KMS-11 (cell line): Measurements from ENCODE around the gene TOX2.

ENCODE experiments used
- H2AFZ ChIP-seq: fragments of 200-600 bp; sonication (generic); 2 replicates; pipeline ENCODE4 v1.6.1; 2016; ENCODE audit warnings: antibody characterized with exemption, mixed run types, low read depth
- H3K27ac ChIP-seq: fragments of 200-600 bp; sonication (generic); 2 replicates; pipeline ENCODE4 v1.6.1; 2016; ENCODE audit warnings: mild to moderate bottlenecking, mixed run types
- H3K27me3 ChIP-seq: fragments of 200-600 bp; sonication (generic); 2 replicates; pipeline ENCODE4 v1.6.1; 2017; ENCODE audit warnings: mild to moderate bottlenecking, low read depth, mixed run types, moderate library complexity; ENCODE audit not compliant: insufficient read depth
- H3K36me3 ChIP-seq: fragments of 200-600 bp; sonication (generic); 2 replicates; pipeline ENCODE4 v1.6.1; 2017; ENCODE audit warnings: mild to moderate bottlenecking, mixed run types; ENCODE audit not compliant: insufficient read depth
- H3K4me1 ChIP-seq: fragments of 200-600 bp; sonication (generic); 2 replicates; pipeline ENCODE4 v1.6.1; 2016; ENCODE audit warnings: mild to moderate bottlenecking, low read depth, mixed run types; ENCODE audit not compliant: poor library complexity, severe bottlenecking
- H3K4me2 ChIP-seq: fragments of 200-600 bp; sonication (generic); 2 replicates; pipeline ENCODE4 v1.7.0; 2016; ENCODE audit warnings: mild to moderate bottlenecking, mixed run types
- H3K4me3 ChIP-seq: fragments of 200-600 bp; sonication (generic); IDR thresholded peaks from 2 replicates; pipeline ENCODE4 v1.6.1; 2017; ENCODE audit warnings: low read depth, low read length, mixed read lengths; ENCODE audit not compliant: insufficient read depth
- H3K79me2 ChIP-seq: fragments of 200-600 bp; sonication (generic); 2 replicates; pipeline ENCODE4 v1.6.1; 2016; ENCODE audit warnings: low read depth, mixed run types; ENCODE audit not compliant: insufficient read depth
- H3K9ac ChIP-seq: fragments of 200-600 bp; sonication (generic); 2 replicates; pipeline ENCODE4 v1.6.1; 2016; ENCODE audit warnings: mild to moderate bottlenecking, mixed run types
- H4K20me1 ChIP-seq: fragments of 200-600 bp; sonication (generic); 2 replicates; pipeline ENCODE4 v1.6.1; 2016; ENCODE audit warnings: mild to moderate bottlenecking, mixed run types; ENCODE audit not compliant: insufficient read depth
- CTCF ChIP-seq: fragments of 200-600 bp; sonication (generic); conservative IDR thresholded peaks from 2 replicates; pipeline ENCODE4 v1.6.1; 2017; ENCODE audit warnings: low read depth, mild to moderate bottlenecking, antibody characterized with exemption, low read length, moderate library complexity, mixed read lengths

TOX2 gene

GRCh38 chr20:43916073-43916880, 1.6 kb downstream of the TOX2 start:
- Histone ChIP-seq H4K20me1 (no peaks in the 10 kb centered on the region), H3K36me3 (no peaks in the 10 kb centered on the region), H3K27me3 (no peaks in the 10 kb centered on the region), H3K79me2 (peaks cover 58% of the 10 kb centered on the region), H2AFZ (no peak overlapping the region), H3K4me1 (peaks cover 64% of the 10 kb centered on the region), H3K9ac (peak overlapping the region; percentile 65), H3K4me3 (no peak overlapping the region), H3K4me2 (peak overlapping the region; percentile 50), H3K27ac (peak overlapping the region; percentile 51)
- TF ChIP-seq CTCF = no peak

GRCh38 chr20:43916881-43917371, 2.3 kb downstream of the TOX2 start:
- Histone ChIP-seq H3K9ac (peak overlapping the region; percentile 65; the same call in 1 of the 2 replicates), H3K79me2 (peaks cover 65% of the 10 kb centered on the region), H3K4me3 (no peak overlapping the region), H3K4me1 (peaks cover 69% of the 10 kb centered on the region), H3K4me2 (peak overlapping the region; percentile 50), H4K20me1 (no peaks in the 10 kb centered on the region), H2AFZ (no peak overlapping the region), H3K27me3 (no peaks in the 10 kb centered on the region), H3K27ac (peak overlapping the region; percentile 51), H3K36me3 (no peaks in the 10 kb centered on the region)
- no peak for TF ChIP-seq CTCF

- H4K20me1 ChIP-seq = no peaks in the 10 kb centered on the region
- no peak for TF ChIP-seq CTCF
- H3K4me2 ChIP-seq = peak overlapping the region; percentile 50
- H3K4me3 ChIP-seq = no peak overlapping the region
- H3K27me3 ChIP-seq = no peaks in the 10 kb centered on the region
- H3K27ac ChIP-seq = peak overlapping the region; percentile 51; the same call in 1 of the 2 replicates
- no peak overlapping the region; the same call in 1 of the 2 replicates for H3K9ac ChIP-seq
- no peak overlapping the region for H2AFZ ChIP-seq
- H3K36me3 ChIP-seq = no peaks in the 10 kb centered on the region
- peaks cover 74% of the 10 kb centered on the region for H3K4me1 ChIP-seq
- H3K79me2 ChIP-seq = peaks cover 69% of the 10 kb centered on the region
Measured at GRCh38 chr20:43917380-43917779, 2.7 kb downstream of the TOX2 start.

- Histone ChIP-seq H3K4me1 (peaks cover 90% of the 10 kb centered on the region), H3K27me3 (no peaks in the 10 kb centered on the region), H4K20me1 (no peaks in the 10 kb centered on the region), H3K4me3 (no peak overlapping the region), H3K4me2 (peak overlapping the region; percentile 15; the same call in 1 of the 2 replicates), H3K27ac (no peak overlapping the region), H3K36me3 (no peaks in the 10 kb centered on the region), H2AFZ (no peak overlapping the region), H3K9ac (no peak overlapping the region), H3K79me2 (peaks cover 94% of the 10 kb centered on the region)
- no peak for TF ChIP-seq CTCF
Measured at GRCh38 chr20:43919686-43920403, 5.2 kb downstream of the TOX2 start.
